ENCODE results near the gene FAM177B.

- no peak for TF ChIP-seq CTCF (conservative IDR thresholded peaks at IDR 0.05; ENCODE audit: low read length)
- TF ChIP-seq EZH2phosphoT487 (IDR thresholded peaks at IDR 0.05; ENCODE audit: borderline replicate concordance), result no peak
Measured at GRCh38 chr1:222739929-222740328, 2.9 kb downstream of the FAM177B start.
